Right kidney (tissue), 9 donors: ENCODE data around the gene SETDB2.

Source experiments
- DNase-seq: peaks from one replicate; pipeline ENCODE4 v3.0.0-alpha.2; 2016
- long read RNA-seq, 8 donors: transcript quantifications; one replicate each; lab custom pipeline, GENCODE V29; 2026

The SETDB2 gene
- long read RNA-seq, donor 1: 0 reads
- long read RNA-seq, donor 2: 0 reads
- long read RNA-seq, donor 3: 0 reads
- long read RNA-seq, donor 4, partial matches to known transcripts: 5 of 5 reads
- long read RNA-seq, donor 4, other reads (novel, unspliced or antisense): 0 of 5 reads
- long read RNA-seq, donor 5: 0 reads
- long read RNA-seq, donor 6, partial matches to known transcripts: 0 of 1 reads
- long read RNA-seq, donor 6, other reads (novel, unspliced or antisense): 0 of 1 reads
- long read RNA-seq, donor 7: 0 reads
- long read RNA-seq, donor 8: 0 reads

DNA sequence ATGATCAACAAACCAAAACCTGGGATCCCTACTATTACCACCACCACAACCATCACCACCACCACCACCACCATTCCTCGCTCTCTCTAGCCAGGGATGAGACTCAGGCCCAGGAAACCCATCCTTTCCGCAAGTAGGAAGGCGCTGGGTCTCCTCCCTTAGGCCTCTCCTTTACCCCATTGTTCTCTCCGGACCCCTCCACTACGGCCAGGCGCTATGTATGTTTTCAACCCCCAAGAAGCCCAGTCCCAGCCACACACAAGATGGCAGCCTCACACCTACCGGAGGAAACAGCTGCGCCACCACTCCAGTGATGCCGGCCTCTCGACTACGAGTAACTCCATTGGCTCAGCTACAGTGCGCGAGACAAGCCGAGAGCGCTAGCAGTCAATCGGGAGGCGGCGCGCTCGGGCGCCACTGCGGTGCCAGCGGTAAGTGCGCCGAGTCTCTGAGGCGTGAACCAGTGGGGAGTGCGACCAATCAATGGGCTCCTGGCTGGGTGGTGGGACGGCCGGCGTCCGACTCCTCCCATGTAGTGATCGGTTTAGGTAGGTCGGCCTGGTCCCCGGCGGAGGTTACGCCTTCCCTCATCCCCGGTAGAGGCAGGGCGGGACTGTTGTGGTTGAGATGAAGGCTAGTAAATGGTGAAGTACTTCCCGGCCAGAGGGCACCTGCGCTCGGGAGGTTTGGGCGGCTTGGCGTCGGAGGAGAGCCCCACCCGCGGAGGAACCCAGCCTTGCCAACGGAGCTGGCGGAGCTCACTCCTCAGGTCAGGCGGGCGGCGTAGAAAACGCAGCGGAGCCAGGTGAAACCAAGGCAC, at the start of gene SETDB2, which contains the start of gene CAB39L:
TSS of gene SETDB2 (plus strand) at position 571 of the 820 bp plus-strand sequence. CDS start 7,620 bp downstream, outside the sequence.
TSS of gene CAB39L (minus strand) at position 361 of the 820 bp plus-strand sequence. CDS start 61,154 bp downstream, outside the sequence.
- peak; percentile 94 for DNase-seq

GRCh38 chr13:49395451-49395865, 48.6 kb upstream of the SETDB2 start:
- no peak for DNase-seq

- no peak for DNase-seq
Measured at GRCh38 chr13:49395878-49396380, 48.1 kb upstream of the SETDB2 start.

DNA sequence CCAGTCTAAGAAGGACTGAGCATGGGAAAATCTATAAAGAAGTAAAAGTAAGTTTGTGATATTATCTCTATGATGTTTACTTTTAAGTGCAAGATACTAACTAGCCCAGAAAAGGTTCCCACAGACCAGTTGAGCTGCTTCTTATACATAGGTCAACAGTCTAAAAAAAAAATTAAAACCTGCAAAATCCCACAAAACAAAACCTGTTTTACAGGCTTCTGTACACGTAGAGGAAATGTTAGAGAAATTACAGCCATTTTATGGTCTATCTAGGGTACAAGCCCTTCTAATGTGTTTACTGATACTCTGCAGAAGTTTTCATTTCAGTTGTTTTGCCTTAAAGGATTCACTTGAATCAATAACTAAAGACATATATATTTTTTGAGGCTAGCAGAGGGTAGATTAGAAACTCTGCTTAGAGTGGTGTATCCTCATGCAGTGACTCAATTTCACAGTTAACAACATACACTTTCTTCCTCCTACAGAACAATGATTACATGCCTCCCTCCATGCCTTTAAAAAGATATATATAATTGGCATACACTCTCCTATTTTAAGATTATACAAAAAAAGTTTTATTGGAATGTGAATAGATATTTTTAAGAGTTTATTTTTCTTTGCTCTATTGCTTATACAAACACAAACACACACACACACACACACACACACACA, 44.1 kb upstream of the SETDB2 start:
- no peak for DNase-seq

- DNase-seq: peak; percentile 25
Measured at GRCh38 chr13:49400755-49401659, 43.1 kb upstream of the SETDB2 start.

DNA sequence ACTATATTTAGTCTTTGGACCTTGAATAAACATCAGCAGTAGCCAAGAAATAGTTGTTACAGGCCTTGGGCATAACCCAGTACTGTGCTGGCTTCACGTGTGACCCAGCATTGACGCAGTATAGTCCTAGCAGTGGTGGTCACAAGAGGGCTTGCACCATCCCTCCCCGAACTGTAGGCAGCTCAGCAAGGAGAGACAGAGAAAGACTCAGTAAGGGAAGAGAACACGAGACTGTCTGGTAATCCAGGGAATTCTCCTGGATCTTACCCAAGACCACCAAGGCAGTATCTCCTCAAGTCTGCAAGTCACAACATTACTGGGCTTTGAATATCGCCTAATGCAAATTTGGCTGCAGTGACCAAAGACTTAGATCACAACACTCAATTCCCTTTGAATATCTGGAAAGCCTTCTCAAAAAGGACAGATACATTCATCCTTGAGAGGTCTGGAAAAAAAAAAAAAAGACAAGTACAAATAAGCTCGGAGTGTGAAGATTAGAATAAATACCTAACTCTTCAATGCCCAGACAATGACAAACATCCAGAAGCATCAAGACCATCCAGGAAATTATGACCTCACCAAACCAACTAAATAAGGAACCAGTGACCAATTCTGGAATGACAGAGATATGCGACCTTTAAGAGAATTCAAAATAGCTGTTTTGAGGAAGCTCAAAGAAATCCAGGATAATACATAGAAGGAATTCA, 39.9 kb upstream of the SETDB2 start:
- no peak for DNase-seq

DNA sequence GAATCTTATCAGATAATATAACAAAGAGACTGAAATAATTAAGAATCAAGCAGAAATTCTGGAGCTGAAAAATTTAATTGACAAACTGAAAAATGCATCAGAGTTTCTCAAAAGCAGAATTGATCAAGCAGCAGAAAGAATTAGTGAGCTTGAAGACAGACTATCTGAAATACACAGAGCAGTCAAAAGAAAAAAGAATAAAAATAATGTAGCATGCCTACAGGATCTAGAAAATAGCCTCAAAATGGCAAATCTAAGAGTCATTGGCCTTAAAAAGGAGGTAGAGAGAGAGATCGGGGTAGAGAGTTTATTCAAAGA, 39.4 kb upstream of the SETDB2 start:
- no peak for DNase-seq

DNA sequence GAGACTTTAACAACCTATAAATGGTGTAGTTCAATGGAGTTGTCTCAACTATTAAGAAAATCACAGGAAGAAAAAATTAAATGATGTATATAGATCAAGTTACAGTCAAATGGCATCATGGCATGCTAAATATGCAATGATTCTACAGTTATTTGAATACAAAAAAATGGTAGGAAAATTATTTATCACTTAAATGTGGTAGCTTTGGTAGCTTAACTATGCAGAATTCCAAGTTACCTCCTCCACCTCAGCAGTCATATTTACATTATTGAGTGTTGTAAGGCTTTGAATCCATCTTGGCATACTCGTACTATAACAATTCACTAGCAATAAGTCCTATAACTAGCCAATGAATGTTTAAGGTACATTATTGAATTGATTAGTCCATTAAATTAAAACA, 37.0 kb upstream of the SETDB2 start:
- DNase-seq: no peak

GRCh38 chr13:49407936-49408335, 36.1 kb upstream of the SETDB2 start:
- no peak for DNase-seq

- no peak for DNase-seq
Measured at GRCh38 chr13:49409008-49409407, 35.1 kb upstream of the SETDB2 start.

DNA sequence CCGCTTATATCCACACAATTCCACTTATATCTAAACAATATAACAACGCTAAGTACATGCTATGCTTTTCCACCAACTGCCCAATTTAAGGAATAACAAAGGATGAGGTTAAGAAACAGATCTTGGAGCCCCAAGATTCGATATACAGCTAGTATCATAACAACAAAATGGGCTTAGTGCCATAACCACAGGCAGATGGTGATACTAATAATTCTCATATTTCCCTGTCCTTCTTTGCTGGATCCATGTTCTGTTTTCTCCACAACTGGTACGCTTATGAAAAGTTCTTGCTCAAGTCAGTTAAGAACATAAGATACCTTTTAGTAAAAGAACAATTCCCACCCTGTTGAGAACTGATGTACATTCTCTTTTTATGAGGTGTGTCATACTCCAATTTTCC, 34.1 kb upstream of the SETDB2 start:
- no peak for DNase-seq

GRCh38 chr13:49410477-49410876, 33.6 kb upstream of the SETDB2 start:
- no peak for DNase-seq

GRCh38 chr13:49411353-49411752, 32.7 kb upstream of the SETDB2 start:
- no peak for DNase-seq

DNA sequence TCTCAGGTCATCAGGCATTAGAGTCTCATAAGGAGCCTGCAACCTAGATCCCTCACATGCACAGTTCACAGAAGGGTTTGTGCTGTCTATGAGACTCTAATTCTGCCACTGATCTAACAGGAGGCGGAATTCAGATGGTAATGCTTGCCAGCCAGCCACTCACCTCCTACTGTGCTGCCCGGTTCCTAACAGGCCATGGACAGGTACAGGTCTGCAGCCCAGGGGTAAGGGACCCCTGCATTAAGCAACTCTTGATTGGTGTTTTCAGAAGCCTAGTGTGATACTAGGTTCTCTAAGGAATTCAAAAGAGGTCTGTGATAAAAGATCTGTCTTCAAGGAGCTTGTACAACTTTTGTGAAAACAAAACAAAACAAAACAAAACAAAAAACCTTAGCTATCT, 31.3 kb upstream of the SETDB2 start:
- no peak for DNase-seq

DNA sequence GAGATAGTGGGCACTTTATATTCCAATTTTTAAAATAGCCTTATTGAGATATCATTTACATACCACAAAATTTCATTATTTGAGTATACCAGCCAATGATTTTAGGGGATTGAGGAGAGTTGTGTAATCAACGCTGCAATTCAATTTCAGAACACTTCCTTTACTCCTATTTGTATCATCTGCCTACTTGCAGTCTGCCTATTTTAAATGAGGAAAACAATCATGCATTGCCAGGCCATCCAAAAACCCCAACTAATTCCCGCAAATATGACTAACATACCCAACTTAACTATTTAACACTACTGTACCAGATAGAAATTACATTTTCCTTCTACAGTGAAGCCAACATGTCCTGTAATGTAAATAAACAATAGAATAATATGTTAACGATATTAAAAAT, 26.9 kb upstream of the SETDB2 start:
- DNase-seq: no peak

GRCh38 chr13:49418206-49418605, 25.9 kb upstream of the SETDB2 start:
- DNase-seq: no peak

GRCh38 chr13:49419276-49419675, 24.8 kb upstream of the SETDB2 start:
- DNase-seq: no peak

GRCh38 chr13:49421391-49421790, 22.7 kb upstream of the SETDB2 start:
- no peak for DNase-seq

DNA sequence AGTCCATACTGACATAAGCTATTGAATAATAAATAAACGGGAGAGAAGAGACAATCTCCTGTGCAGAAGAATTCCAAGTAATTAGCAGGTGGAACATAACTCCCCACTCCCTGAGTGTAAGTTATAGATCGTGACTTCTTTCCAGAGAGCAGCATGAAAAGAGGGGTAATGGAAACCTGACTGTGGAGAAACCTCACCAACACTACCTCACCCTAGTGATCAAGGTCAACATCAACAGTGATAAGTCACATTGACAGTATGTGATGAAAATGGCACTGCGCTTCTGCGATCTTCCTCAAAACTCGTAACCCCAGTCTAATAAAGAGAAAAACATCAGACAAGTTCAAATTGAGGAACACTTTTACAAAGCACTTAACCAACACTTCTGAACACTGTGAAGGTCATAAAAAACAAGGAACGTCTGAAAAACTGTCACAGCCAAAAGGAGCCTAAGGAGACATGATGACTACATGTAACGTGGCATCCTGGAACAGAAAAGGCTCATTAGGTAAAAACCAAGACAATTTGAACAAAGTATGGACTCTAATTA, 20.0 kb upstream of the SETDB2 start:
- no peak for DNase-seq

DNA sequence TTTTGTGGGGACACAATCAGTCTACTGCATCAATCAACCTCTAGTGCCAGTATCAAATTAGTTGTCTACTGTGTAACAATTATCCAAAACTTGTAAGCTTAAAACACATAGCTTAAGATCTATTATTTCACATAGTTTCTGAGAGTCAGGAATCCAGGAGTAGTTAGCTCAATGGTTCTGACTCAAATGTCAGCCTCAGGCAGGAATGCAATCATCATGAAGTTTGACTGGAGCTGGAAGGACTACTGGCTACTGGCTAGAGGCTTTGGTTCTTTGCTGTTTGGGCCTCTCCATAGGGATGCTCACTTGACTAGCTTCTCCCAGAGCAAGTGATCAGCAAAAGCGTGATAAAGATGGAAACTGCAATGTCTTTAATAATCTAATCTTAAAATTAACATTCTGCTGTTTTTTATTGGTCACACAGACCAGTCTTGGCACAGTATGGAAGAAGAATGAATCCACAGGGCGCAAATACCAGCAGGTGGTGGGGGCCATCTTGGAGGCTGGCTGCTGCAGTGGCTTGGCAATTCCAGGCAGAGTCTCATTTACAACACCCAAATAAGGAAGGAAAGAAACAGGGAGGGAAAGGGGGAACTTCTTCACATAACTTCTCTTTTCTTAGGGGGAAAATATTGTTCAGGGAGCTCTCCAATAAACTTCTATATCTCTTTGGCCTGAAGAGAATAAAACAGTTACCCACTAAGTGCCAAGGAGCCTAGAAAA, 15.9 kb upstream of the SETDB2 start:
- DNase-seq: no peak
